ENCODE measurements around the gene SYNPO2.

The SYNPO2 gene

GRCh38 chr4:118987959-118988634 lies 99.4 kb downstream of the SYNPO2 start:
- Histone ChIP-seq H3K4me3 (ENCODE audit: low read length) (no peak overlapping the region), H2AK5ac (ENCODE audit: low read length) (no peak overlapping the region), H3K27me3 (ENCODE audit: insufficient read depth, low read length, poor library complexity) (no peaks in the 10 kb centered on the region), H2BK5ac (ENCODE audit: low read length) (no peak overlapping the region), H3K36me3 (ENCODE audit: control insufficient read depth, insufficient read depth, low read length) (no peaks in the 10 kb centered on the region), H3K79me2 (ENCODE audit: control insufficient read depth, insufficient read depth, low read length) (no peaks in the 10 kb centered on the region), H2BK15ac (replicated peaks; ENCODE audit: low read depth) (no peak overlapping the region), H3K79me1 (ENCODE audit: low read length) (no peaks in the 10 kb centered on the region), H3K56ac (ENCODE audit: low read length) (no peak overlapping the region), H3K4me2 (ENCODE audit: low read length) (no peak overlapping the region), H3K9ac (ENCODE audit: low read length) (no peak overlapping the region), H4K5ac (ENCODE audit: low read length) (no peak overlapping the region), H2BK120ac (ENCODE audit: low read depth, low read length) (no peak overlapping the region), H3K4ac (ENCODE audit: low read depth, low read length) (no peak overlapping the region), H3K18ac (ENCODE audit: low read length) (no peak overlapping the region), H3K23ac (ENCODE audit: low read length) (no peak overlapping the region), H3K27ac (ENCODE audit: low read depth, low read length) (no peak overlapping the region), H4K8ac (ENCODE audit: low read depth, low read length) (no peak overlapping the region), H3K4me1 (ENCODE audit: control insufficient read depth, low read depth, low read length) (no peaks in the 10 kb centered on the region)
- DNase-seq, result no peak
- no CpG with 5 or more reads among the region's 1 CpG for WGBS (ENCODE audit: extremely low coverage, insufficient coverage, low lambda C conversion rate)

- Histone ChIP-seq H3K56ac (ENCODE audit: low read length) (no peak overlapping the region), H2BK120ac (ENCODE audit: low read depth, low read length) (no peak overlapping the region), H3K27ac (ENCODE audit: low read depth, low read length) (no peak overlapping the region), H3K36me3 (ENCODE audit: control insufficient read depth, insufficient read depth, low read length) (no peaks in the 10 kb centered on the region), H3K4me3 (ENCODE audit: low read length) (no peak overlapping the region), H3K18ac (ENCODE audit: low read length) (no peak overlapping the region), H3K4ac (ENCODE audit: low read depth, low read length) (no peak overlapping the region), H2AK5ac (ENCODE audit: low read length) (no peak overlapping the region), H3K4me2 (ENCODE audit: low read length) (no peak overlapping the region), H3K79me2 (ENCODE audit: control insufficient read depth, insufficient read depth, low read length) (no peaks in the 10 kb centered on the region), H3K23ac (ENCODE audit: low read length) (no peak overlapping the region), H2BK5ac (ENCODE audit: low read length) (no peak overlapping the region), H3K9ac (ENCODE audit: low read length) (no peak overlapping the region), H4K5ac (ENCODE audit: low read length) (no peak overlapping the region), H4K8ac (ENCODE audit: low read depth, low read length) (no peak overlapping the region), H3K79me1 (ENCODE audit: low read length) (no peaks in the 10 kb centered on the region), H3K27me3 (ENCODE audit: insufficient read depth, low read length, poor library complexity) (no peaks in the 10 kb centered on the region), H2BK15ac (replicated peaks; ENCODE audit: low read depth) (no peak overlapping the region), H3K4me1 (ENCODE audit: control insufficient read depth, low read depth, low read length) (no peaks in the 10 kb centered on the region)
- no peak for DNase-seq
- WGBS (ENCODE audit: extremely low coverage, insufficient coverage, low lambda C conversion rate), result no CpG with 5 or more reads among the region's 4 CpGs
Observed at GRCh38 chr4:118988635-118988972, 100.0 kb downstream of the SYNPO2 start.

- no peak overlapping the region for H2BK5ac ChIP-seq (ENCODE audit: low read length)
- no peak overlapping the region for H2AK5ac ChIP-seq (ENCODE audit: low read length)
- no peaks in the 10 kb centered on the region for H3K79me2 ChIP-seq (ENCODE audit: control insufficient read depth, insufficient read depth, low read length)
- no peak overlapping the region for H4K8ac ChIP-seq (ENCODE audit: low read depth, low read length)
- H3K27ac ChIP-seq (ENCODE audit: low read depth, low read length), result no peak overlapping the region
- no peak overlapping the region for H3K23ac ChIP-seq (ENCODE audit: low read length)
- no peak overlapping the region for H2BK15ac ChIP-seq (replicated peaks; ENCODE audit: low read depth)
- no peaks in the 10 kb centered on the region for H3K79me1 ChIP-seq (ENCODE audit: low read length)
- H3K4me1 ChIP-seq (ENCODE audit: control insufficient read depth, low read depth, low read length), result no peaks in the 10 kb centered on the region
- WGBS (ENCODE audit: extremely low coverage, insufficient coverage, low lambda C conversion rate), result no CpG with 5 or more reads among the region's 7 CpGs
- no peak for DNase-seq
- no peak overlapping the region for H3K56ac ChIP-seq (ENCODE audit: low read length)
- no peak overlapping the region for H4K5ac ChIP-seq (ENCODE audit: low read length)
- no peak overlapping the region for H3K4me3 ChIP-seq (ENCODE audit: low read length)
- no peak overlapping the region for H3K18ac ChIP-seq (ENCODE audit: low read length)
- H3K4me2 ChIP-seq (ENCODE audit: low read length), result no peak overlapping the region
- no peak overlapping the region for H3K9ac ChIP-seq (ENCODE audit: low read length)
- H3K36me3 ChIP-seq (ENCODE audit: control insufficient read depth, insufficient read depth, low read length), result no peaks in the 10 kb centered on the region
- no peaks in the 10 kb centered on the region for H3K27me3 ChIP-seq (ENCODE audit: insufficient read depth, low read length, poor library complexity)
- no peak overlapping the region for H2BK120ac ChIP-seq (ENCODE audit: low read depth, low read length)
- no peak overlapping the region for H3K4ac ChIP-seq (ENCODE audit: low read depth, low read length)
Observed at GRCh38 chr4:118989098-118990080, 100.7 kb downstream of the SYNPO2 start.

GRCh38 chr4:118991686-118992085 lies 103.0 kb downstream of the SYNPO2 start:
- Histone ChIP-seq H2BK120ac (ENCODE audit: low read depth, low read length) (no peak overlapping the region), H3K56ac (ENCODE audit: low read length) (no peak overlapping the region), H3K4me3 (ENCODE audit: low read length) (no peak overlapping the region), H3K27me3 (ENCODE audit: insufficient read depth, low read length, poor library complexity) (no peaks in the 10 kb centered on the region), H3K4me2 (ENCODE audit: low read length) (no peak overlapping the region), H3K18ac (ENCODE audit: low read length) (no peak overlapping the region), H3K27ac (ENCODE audit: low read depth, low read length) (no peak overlapping the region), H3K23ac (ENCODE audit: low read length) (no peak overlapping the region), H2BK5ac (ENCODE audit: low read length) (no peak overlapping the region), H3K4ac (ENCODE audit: low read depth, low read length) (no peak overlapping the region), H4K8ac (ENCODE audit: low read depth, low read length) (no peak overlapping the region), H2BK15ac (replicated peaks; ENCODE audit: low read depth) (no peak overlapping the region), H2AK5ac (ENCODE audit: low read length) (no peak overlapping the region), H3K4me1 (ENCODE audit: control insufficient read depth, low read depth, low read length) (no peaks in the 10 kb centered on the region), H3K9ac (ENCODE audit: low read length) (no peak overlapping the region), H4K5ac (ENCODE audit: low read length) (no peak overlapping the region), H3K36me3 (ENCODE audit: control insufficient read depth, insufficient read depth, low read length) (no peaks in the 10 kb centered on the region), H3K79me1 (ENCODE audit: low read length) (no peaks in the 10 kb centered on the region), H3K79me2 (ENCODE audit: control insufficient read depth, insufficient read depth, low read length) (no peaks in the 10 kb centered on the region)
- no CpG with 5 or more reads among the region's 5 CpGs for WGBS (ENCODE audit: extremely low coverage, insufficient coverage, low lambda C conversion rate)
- DNase-seq, result peak; percentile 41

GRCh38 chr4:118992149-118992548 lies 103.5 kb downstream of the SYNPO2 start:
- H3K79me1 ChIP-seq (ENCODE audit: low read length), result no peaks in the 10 kb centered on the region
- H2AK5ac ChIP-seq (ENCODE audit: low read length), result no peak overlapping the region
- no peak overlapping the region for H2BK5ac ChIP-seq (ENCODE audit: low read length)
- no peak overlapping the region for H4K8ac ChIP-seq (ENCODE audit: low read depth, low read length)
- H3K56ac ChIP-seq (ENCODE audit: low read length), result no peak overlapping the region
- H2BK120ac ChIP-seq (ENCODE audit: low read depth, low read length), result no peak overlapping the region
- no peak for DNase-seq
- WGBS (ENCODE audit: extremely low coverage, insufficient coverage, low lambda C conversion rate), result no CpG with 5 or more reads among the region's 1 CpG
- no peak overlapping the region for H3K9ac ChIP-seq (ENCODE audit: low read length)
- no peak overlapping the region for H2BK15ac ChIP-seq (replicated peaks; ENCODE audit: low read depth)
- H3K4ac ChIP-seq (ENCODE audit: low read depth, low read length), result no peak overlapping the region
- no peak overlapping the region for H3K27ac ChIP-seq (ENCODE audit: low read depth, low read length)
- no peaks in the 10 kb centered on the region for H3K36me3 ChIP-seq (ENCODE audit: control insufficient read depth, insufficient read depth, low read length)
- H3K27me3 ChIP-seq (ENCODE audit: insufficient read depth, low read length, poor library complexity), result no peaks in the 10 kb centered on the region
- H3K4me1 ChIP-seq (ENCODE audit: control insufficient read depth, low read depth, low read length), result no peaks in the 10 kb centered on the region
- H3K18ac ChIP-seq (ENCODE audit: low read length), result no peak overlapping the region
- H3K79me2 ChIP-seq (ENCODE audit: control insufficient read depth, insufficient read depth, low read length), result no peaks in the 10 kb centered on the region
- no peak overlapping the region for H3K4me2 ChIP-seq (ENCODE audit: low read length)
- no peak overlapping the region for H3K23ac ChIP-seq (ENCODE audit: low read length)
- no peak overlapping the region for H4K5ac ChIP-seq (ENCODE audit: low read length)
- no peak overlapping the region for H3K4me3 ChIP-seq (ENCODE audit: low read length)
